ENCODE measurements around the gene STAB1.

DNA sequence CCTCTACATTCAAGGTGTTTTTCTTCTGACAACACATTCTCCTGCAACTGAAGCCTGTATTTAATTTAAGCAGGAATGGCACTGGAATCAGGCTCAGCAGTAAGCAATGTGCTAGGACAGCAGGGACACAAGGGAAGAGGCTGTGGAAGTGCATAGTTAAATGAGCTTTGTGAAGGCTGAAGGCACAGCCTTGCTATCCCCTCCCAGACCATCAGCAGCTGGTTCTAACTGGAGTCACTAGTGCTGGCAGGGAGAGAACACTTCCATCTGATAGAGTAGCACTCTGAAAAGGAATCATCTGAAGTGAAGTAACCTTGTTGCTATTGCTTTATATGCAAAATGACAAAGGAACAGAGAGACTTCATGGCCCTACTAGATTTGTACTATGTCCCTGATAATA, 56.0 kb downstream of the STAB1 start:
- TF ChIP-seq, protein P1, sequence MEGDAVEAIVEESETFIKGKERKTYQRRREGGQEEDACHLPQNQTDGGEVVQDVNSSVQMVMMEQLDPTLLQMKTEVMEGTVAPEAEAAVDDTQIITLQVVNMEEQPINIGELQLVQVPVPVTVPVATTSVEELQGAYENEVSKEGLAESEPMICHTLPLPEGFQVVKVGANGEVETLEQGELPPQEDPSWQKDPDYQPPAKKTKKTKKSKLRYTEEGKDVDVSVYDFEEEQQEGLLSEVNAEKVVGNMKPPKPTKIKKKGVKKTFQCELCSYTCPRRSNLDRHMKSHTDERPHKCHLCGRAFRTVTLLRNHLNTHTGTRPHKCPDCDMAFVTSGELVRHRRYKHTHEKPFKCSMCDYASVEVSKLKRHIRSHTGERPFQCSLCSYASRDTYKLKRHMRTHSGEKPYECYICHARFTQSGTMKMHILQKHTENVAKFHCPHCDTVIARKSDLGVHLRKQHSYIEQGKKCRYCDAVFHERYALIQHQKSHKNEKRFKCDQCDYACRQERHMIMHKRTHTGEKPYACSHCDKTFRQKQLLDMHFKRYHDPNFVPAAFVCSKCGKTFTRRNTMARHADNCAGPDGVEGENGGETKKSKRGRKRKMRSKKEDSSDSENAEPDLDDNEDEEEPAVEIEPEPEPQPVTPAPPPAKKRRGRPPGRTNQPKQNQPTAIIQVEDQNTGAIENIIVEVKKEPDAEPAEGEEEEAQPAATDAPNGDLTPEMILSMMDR (conservative IDR thresholded peaks at IDR 0.05 in 1 of 2, IDR thresholded peaks at IDR 0.05 in 1 of 2; ENCODE audit: low read depth in 1 of 2, low read length in 2 of 2), result no peak
- no peak for TF ChIP-seq EZH2 (IDR thresholded peaks at IDR 0.05; ENCODE audit: low read length, missing control alignments)
